Measurements from ENCODE around the gene UPF1.

The UPF1 gene

GRCh38 chr19:18860302-18860700, 28.5 kb downstream of the UPF1 start:
- TF ChIP-seq ARNTL (CRISPR knock-in tag; IDR thresholded peaks at IDR 0.05; ENCODE audit: borderline replicate concordance, low read depth) = no peak
- TF ChIP-seq RARB (CRISPR knock-in tag; IDR thresholded peaks at IDR 0.05) = no peak
- no peak for TF ChIP-seq TOX (CRISPR knock-in tag; IDR thresholded peaks at IDR 0.05; ENCODE audit: borderline replicate concordance)
- TF ChIP-seq ZC3H10 (CRISPR knock-in tag; IDR thresholded peaks at IDR 0.05) = no peak
- TF ChIP-seq TSHZ2 (CRISPR knock-in tag; IDR thresholded peaks at IDR 0.05) = no peak
- no peak for TF ChIP-seq CSDC2 (CRISPR knock-in tag; IDR thresholded peaks at IDR 0.05)
- no peak for TF ChIP-seq ZNF565 (CRISPR knock-in tag; conservative IDR thresholded peaks at IDR 0.05; ENCODE audit: low read depth)
- no peak for TF ChIP-seq BACH2 (CRISPR knock-in tag; IDR thresholded peaks at IDR 0.05; ENCODE audit: borderline replicate concordance)
- TF ChIP-seq TCF4 (CRISPR knock-in tag; IDR thresholded peaks at IDR 0.05; ENCODE audit: borderline replicate concordance) = no peak
- TF ChIP-seq PPARA (CRISPR knock-in tag; IDR thresholded peaks at IDR 0.05; ENCODE audit: borderline replicate concordance) = no peak
- no peak for TF ChIP-seq SNAI2 (CRISPR knock-in tag; IDR thresholded peaks at IDR 0.05)
- no peak for TF ChIP-seq PATZ1 (CRISPR knock-in tag; IDR thresholded peaks at IDR 0.05; ENCODE audit: borderline replicate concordance)
- TF ChIP-seq POU6F1 (CRISPR knock-in tag; IDR thresholded peaks at IDR 0.05; ENCODE audit: borderline replicate concordance, low read depth) = no peak
- no peak for TF ChIP-seq ZFP30 (CRISPR knock-in tag; IDR thresholded peaks at IDR 0.05)
- TF ChIP-seq ZNF8 (CRISPR knock-in tag; IDR thresholded peaks at IDR 0.05) = no peak
- no peak for TF ChIP-seq CSRNP3 (CRISPR knock-in tag; IDR thresholded peaks at IDR 0.05)
- TF ChIP-seq ESRRG (CRISPR knock-in tag; IDR thresholded peaks at IDR 0.05) = no peak
- TF ChIP-seq CREB5 (CRISPR knock-in tag; IDR thresholded peaks at IDR 0.05; ENCODE audit: low read depth) = no peak
- no peak for TF ChIP-seq OSR1 (CRISPR knock-in tag; IDR thresholded peaks at IDR 0.05)
- no peak for TF ChIP-seq GLIS3 (CRISPR knock-in tag; IDR thresholded peaks at IDR 0.05)
- ATAC-seq = no peak

GRCh38 chr19:18860725-18861124, 29.0 kb downstream of the UPF1 start:
- TF ChIP-seq CSRNP3 (CRISPR knock-in tag; IDR thresholded peaks at IDR 0.05) = no peak
- TF ChIP-seq TCF4 (CRISPR knock-in tag; IDR thresholded peaks at IDR 0.05; ENCODE audit: borderline replicate concordance) = no peak
- TF ChIP-seq OSR1 (CRISPR knock-in tag; IDR thresholded peaks at IDR 0.05) = no peak
- TF ChIP-seq ZNF70 (CRISPR knock-in tag; IDR thresholded peaks at IDR 0.05) = no peak
- no peak for TF ChIP-seq ZC3H10 (CRISPR knock-in tag; IDR thresholded peaks at IDR 0.05)
- TF ChIP-seq PPARA (CRISPR knock-in tag; IDR thresholded peaks at IDR 0.05; ENCODE audit: borderline replicate concordance) = no peak
- TF ChIP-seq SNAI2 (CRISPR knock-in tag; IDR thresholded peaks at IDR 0.05) = no peak
- ATAC-seq = no peak

Measured in SK-N-SH treated with all-trans-retinoic acid at 6 μM for 48 hours (cell line).